Muscle layer of colon (tissue), 2 donors: Measurements from ENCODE around the gene GNG8.

ENCODE experiments used
- H3K27ac ChIP-seq: one replicate; pipeline ENCODE4 v1.7.0; 2013; ENCODE audit warnings: low read depth, mild to moderate bottlenecking, low read length, moderate library complexity
- H3K27me3 ChIP-seq, 2 donors: one replicate each; pipeline ENCODE4 v1.7.0; 2013; ENCODE audit warnings: low read length in 2 of 2, mild to moderate bottlenecking in 2 of 2; ENCODE audit not compliant: insufficient read depth in 2 of 2, control insufficient read depth in 1 of 2
- H3K36me3 ChIP-seq: one replicate; pipeline ENCODE4 v1.7.0; 2013; ENCODE audit warnings: mild to moderate bottlenecking, low read length; ENCODE audit not compliant: insufficient read depth
- H3K4me1 ChIP-seq: one replicate; pipeline ENCODE4 v1.7.0; 2013; ENCODE audit warnings: mild to moderate bottlenecking, low read length; ENCODE audit not compliant: insufficient read depth
- H3K4me3 ChIP-seq, 2 donors: one replicate each; pipeline ENCODE4 v1.7.0; 2013; ENCODE audit warnings: low read length in 2 of 2, low read depth in 1 of 2, mild to moderate bottlenecking in 1 of 2, moderate library complexity in 1 of 2
- H3K9ac ChIP-seq: one replicate; pipeline ENCODE4 v1.7.0; 2013; ENCODE audit warnings: low read length
- H3K9me3 ChIP-seq: one replicate; pipeline ENCODE4 v1.7.0; 2013; ENCODE audit warnings: mild to moderate bottlenecking, low read length
- donor health status: abdominal sarcoma.
- donor health status: Adenocarcinoma of cecum.

The GNG8 gene

DNA sequence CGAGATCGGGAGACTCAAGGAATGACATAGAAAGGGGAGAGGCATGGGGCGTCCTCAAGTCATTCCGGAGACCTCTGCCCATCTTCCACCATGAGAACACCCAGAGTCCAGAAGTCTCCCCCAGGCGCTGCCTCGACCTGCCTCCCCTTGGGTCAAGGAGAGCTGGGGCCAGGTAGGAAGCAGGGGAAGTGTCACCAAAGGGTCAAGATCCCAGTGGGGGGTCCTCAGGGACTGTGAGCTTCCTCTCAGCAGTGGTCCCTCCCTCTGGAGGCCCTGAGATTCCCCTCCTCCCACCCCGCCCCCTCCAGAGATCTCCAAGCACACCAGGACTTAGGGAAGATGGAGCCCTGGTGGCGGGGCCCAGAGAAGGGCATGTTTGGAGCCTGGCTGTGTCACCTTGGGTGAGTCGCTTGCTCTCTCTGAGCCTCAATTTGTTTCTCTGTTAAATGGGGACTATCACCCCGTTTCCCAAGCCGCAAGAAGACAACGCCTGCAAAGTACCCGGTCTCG, 24.1 kb upstream of the GNG8 start:
- no peaks in the 10 kb centered on the region for H3K9me3 ChIP-seq
- peaks cover 26% of the 10 kb centered on the region for H3K4me1 ChIP-seq
- peaks cover 6% of the 10 kb centered on the region for H3K36me3 ChIP-seq
- H3K27ac ChIP-seq, result peak overlapping the region; percentile 89
- peaks cover 0 to 8% of the 10 kb centered on the region in 2 donors for H3K27me3 ChIP-seq
- H3K4me3 ChIP-seq, result peak overlapping the region; percentile 88 to 100
- H3K9ac ChIP-seq, result peak overlapping the region; percentile 94

DNA sequence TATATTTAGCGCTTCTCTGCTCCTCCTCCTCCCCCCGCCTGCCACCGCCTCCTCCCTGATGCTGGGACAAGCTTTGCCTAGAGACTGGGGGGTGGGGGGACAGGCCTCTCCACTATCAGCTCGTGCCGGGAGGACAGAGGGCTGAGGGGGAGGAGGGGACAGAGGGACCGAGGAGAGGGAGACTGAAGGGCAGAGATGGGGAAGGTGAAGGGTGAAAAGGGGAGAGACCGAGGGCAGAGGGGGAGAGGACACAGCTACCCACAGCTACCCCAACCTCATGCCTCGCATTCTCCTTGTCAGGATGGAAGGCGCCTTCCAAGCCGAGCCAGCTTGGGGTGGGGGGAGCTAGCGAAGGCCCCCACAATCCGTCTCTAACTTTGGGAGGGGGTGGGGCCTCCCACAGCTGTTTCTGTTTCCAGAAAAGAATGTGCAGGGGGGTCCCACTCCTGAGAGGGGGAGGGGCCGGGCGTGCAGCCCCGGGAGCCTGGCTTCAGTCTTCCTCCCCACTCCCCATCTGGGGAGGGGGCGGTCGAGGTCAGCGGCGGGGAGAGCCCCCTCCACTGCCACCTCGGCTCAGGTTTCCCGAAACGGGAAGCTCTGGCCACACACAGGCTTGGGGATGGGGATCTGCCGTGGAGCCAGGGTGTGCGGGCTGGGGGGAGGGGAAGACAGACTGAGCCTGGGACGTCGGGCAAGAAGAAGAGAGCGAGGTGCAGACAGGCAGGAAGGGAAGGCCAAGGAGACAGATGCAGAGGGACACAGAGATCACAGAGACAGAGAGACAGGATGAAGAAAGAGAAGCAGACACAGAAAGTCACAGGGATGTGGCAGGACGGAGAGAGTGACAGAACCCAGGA, 23.4 kb upstream of the GNG8 start:
- Histone ChIP-seq H3K9ac (peak overlapping the region; percentile 94), H3K27ac (peak overlapping the region; percentile 89), H3K4me1 (peaks cover 31% of the 10 kb centered on the region), H3K27me3 (peaks cover 0 to 8% of the 10 kb centered on the region in 2 donors), H3K36me3 (peaks cover 6% of the 10 kb centered on the region), H3K9me3 (no peaks in the 10 kb centered on the region), H3K4me3 (peak overlapping the region; percentile 88 to 100)

DNA sequence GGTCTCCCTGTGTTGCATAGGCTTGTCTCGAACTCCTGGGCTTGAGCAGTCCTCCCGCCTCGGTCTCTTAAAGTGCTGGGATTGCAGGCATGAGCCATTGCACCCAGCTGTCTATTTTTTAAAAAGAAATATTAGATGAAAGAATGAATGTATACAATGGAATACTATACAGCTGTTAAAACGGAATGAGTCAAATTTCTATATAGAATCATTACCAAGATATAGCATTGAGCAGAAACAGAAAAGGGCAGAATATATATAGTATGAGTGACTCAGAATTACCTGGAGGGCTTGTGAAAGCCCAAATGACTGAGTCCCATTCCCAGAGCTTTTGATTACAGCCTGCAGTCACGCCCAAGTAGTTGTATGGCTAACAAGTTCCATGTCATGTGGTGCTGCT, 20.5 kb upstream of the GNG8 start:
- no peaks in the 10 kb centered on the region for H3K9me3 ChIP-seq
- H3K36me3 ChIP-seq, result peaks cover 6% of the 10 kb centered on the region
- peaks cover 0 to 8% of the 10 kb centered on the region in 2 donors for H3K27me3 ChIP-seq
- no peak overlapping the region for H3K4me3 ChIP-seq
- H3K4me1 ChIP-seq, result peaks cover 45% of the 10 kb centered on the region
- H3K27ac ChIP-seq, result peak overlapping the region; percentile 51
- H3K9ac ChIP-seq, result no peak overlapping the region

DNA sequence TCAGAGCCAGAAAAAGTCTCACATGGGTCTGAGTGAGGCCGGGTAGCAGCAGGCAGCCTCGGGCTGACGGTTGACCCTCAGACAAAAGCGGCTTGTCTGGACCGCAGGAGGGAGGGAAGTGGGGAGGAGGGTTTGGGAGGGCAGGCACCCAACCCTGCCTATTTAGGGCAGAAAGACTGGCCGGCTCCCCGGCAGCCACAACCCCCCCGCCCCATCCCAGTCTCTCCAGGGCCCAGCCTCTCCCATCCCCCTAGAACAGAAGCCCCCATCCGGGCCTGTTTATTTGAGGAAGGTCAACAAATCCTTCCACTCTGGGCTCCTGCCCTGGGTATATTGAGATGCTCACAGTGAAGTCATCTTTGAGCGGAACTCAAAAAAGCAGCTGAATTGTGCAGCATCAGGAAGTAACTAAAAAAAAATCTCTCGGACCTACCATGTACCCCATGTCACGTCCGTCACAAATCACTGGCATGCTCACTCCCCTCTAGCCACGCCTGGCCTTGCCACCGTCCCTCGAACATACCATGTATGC, 18.7 kb upstream of the GNG8 start:
- peaks cover 0 to 7% of the 10 kb centered on the region in 2 donors for H3K27me3 ChIP-seq
- peak overlapping the region; percentile 64 for H3K27ac ChIP-seq
- H3K4me1 ChIP-seq, result peaks cover 43% of the 10 kb centered on the region

DNA sequence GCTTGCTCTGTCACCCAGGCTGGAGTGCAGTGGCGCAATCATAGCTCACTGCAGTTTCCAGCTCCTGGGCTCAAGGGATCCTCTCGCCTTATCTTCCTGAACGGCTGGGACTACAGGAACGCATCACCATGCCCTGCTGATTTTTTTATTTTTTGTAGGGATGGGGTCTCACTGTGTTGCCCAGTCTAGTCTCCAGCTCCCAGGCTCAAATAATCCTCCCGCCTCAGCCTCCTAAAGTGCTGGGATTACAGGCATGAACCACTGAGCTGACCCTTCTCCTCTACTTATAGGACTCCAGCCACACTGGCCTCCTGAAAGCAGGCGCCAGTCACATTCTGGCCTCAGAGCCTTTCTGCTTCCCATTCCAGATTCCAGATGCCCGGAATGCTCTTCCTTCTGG, 14.4 kb upstream of the GNG8 start:
- Histone ChIP-seq H3K27me3 (no peaks in the 10 kb centered on the region), H3K4me3 (no peak overlapping the region), H3K9ac (no peak overlapping the region), H3K9me3 (no peaks in the 10 kb centered on the region), H3K4me1 (peaks cover 27% of the 10 kb centered on the region), H3K27ac (no peak overlapping the region), H3K36me3 (peaks cover 5% of the 10 kb centered on the region)

More for the DNA sequence above, 18.7 kb upstream of the GNG8 start:
- Histone ChIP-seq H3K9me3 (no peaks in the 10 kb centered on the region), H3K4me3 (peak overlapping the region in 1 of 2 donors; percentile 61), H3K9ac (peak overlapping the region; percentile 71), H3K36me3 (peaks cover 6% of the 10 kb centered on the region)

DNA sequence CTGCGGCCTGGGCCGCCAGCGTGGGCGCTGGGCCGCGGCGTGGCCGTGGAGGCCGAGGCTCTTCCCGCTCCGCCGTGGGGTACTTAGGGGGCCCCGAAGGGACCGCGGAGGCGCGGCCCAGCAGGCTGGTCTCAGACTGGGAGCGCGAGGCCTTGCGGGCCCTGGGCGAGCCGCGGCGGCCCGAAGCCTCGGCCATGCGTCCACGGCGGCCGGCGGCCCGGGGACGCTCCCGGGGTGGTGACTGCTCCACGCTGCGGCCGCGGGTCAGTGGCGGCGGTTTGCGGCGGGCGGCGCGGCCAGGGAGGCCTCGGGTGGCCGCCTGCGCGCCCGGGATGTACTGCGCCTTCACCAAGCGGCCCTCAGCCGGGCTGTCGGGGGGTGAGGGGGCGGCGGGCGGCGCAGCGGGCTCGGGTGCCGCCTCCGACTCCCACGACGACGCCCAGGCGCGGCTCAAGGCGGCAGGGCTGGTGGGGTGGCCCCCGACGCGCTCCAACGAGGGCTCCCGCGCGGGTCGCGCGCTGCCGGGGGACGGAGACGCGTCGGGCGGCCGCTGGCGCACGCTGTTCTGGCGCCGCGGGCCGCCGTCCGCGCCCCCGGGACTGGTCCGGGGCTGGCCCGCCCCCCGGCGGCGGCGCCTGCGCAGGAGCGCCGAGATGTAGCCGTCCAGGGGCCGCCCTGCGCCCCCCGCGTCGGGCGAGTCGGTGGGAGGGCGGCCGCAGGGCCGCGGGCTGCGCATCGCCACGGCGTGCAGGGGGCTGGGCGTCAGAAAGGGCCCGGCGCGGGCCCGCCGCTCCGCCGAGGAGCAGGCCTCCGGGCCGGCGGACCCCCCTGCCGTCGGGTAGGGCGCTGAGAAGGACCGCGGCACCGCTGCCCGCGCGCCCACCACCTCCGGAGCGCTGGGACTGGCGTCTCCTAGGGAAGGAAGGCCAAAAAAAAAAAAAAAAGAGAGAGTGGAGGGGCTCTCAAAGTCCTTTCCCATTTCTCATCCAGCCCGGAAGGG, 13.3 kb upstream of the GNG8 start:
- H3K36me3 ChIP-seq, result peaks cover 5% of the 10 kb centered on the region
- no peak overlapping the region for H3K4me3 ChIP-seq
- H3K4me1 ChIP-seq, result peaks cover 23% of the 10 kb centered on the region
- H3K27me3 ChIP-seq, result no peaks in the 10 kb centered on the region
- H3K27ac ChIP-seq, result no peak overlapping the region
- no peak overlapping the region for H3K9ac ChIP-seq
- no peaks in the 10 kb centered on the region for H3K9me3 ChIP-seq

DNA sequence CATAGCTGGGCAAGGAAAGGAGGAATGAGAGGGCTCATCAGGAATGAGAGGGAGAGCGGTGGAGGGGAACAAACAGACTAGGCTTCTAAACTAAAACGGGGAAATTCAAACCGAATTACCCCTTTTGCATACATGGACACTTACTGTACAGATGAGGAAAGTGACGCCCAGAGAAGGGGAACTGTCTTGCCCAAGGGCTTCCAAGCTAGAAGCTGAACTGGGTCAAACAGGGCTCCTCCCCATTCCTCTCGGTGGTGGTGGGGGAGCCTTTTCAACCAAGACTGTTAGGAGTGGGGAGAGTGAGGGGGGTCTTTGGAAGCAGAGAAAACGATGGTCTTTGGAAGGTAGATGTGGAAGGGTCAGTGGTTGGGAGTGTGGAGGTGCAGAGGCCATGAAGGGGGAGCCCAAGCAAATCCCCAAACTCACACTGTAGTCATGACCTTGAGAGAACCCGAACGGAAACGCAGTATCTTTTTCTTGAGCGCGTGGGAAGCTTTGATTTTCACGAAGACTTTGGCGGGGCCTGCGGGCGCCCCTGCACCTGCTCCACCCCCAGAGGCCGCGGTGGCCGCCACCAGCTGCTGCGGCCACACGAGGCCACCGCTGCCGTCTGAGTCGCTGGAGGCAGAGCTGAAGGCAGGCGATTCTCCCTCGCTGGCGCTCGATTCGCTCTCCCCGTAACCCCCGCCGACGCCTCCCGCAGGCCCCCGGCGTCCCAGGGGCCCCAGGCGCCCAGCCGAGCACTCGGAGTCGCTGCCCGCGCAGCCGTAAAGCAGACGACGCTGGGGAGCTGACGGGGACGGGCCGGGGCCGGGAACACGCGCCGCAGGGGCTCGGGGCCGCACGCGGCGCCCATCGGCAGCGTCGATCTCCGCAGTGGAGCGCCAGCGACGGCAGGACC, 12.3 kb upstream of the GNG8 start:
- no peak overlapping the region for H3K4me3 ChIP-seq
- no peak overlapping the region for H3K9ac ChIP-seq
- H3K9me3 ChIP-seq, result no peaks in the 10 kb centered on the region

DNA sequence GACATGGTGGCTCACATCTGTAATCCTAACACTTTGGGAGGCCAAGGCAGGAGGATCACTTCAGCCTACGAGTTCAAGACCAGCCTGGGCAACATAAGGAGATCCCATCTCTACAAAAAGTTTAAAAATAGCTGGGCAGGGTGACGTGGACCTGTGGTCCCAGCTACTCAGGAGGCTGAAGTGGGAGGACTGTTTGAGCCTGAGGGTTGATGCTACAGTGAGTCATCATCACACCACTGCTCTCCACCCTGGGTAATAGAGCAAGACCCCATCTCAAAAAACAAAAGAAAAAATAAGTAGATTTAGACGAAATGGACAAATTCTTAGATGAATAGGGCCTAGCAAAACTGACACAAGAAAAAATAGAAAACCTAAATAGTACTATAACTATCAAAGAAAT, 10.4 kb upstream of the GNG8 start:
- Histone ChIP-seq H3K4me1 (peaks cover 6% of the 10 kb centered on the region), H3K36me3 (peaks cover 5% of the 10 kb centered on the region), H3K27ac (no peak overlapping the region), H3K9me3 (no peaks in the 10 kb centered on the region), H3K9ac (no peak overlapping the region), H3K4me3 (no peak overlapping the region), H3K27me3 (no peaks in the 10 kb centered on the region)

More for the DNA sequence above, 12.3 kb upstream of the GNG8 start:
- H3K4me1 ChIP-seq, result peaks cover 15% of the 10 kb centered on the region
- H3K27me3 ChIP-seq, result no peaks in the 10 kb centered on the region
- peak overlapping the region; percentile 17 for H3K27ac ChIP-seq
- peaks cover 5% of the 10 kb centered on the region for H3K36me3 ChIP-seq

DNA sequence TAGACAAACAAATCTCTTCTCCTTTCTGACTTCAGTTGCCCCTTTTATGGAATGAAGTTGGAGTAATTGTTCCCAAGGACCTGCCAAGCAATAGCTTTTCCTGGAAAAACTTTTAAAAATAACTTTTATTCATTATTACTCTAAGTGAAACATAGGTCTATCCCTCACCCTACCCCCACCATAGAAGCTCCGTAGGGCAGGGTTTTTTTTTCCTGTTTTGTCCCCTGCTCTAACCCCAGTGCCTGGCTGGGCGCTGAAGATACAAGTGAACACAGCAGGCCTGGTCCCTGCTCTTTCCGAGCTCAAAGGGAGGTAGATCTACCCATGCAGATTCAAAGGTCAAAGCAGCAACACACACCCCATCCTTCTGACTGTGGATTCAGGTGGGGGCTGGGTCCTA, 8.7 kb upstream of the GNG8 start:
- Histone ChIP-seq H3K9me3 (no peaks in the 10 kb centered on the region), H3K4me1 (peaks cover 13% of the 10 kb centered on the region), H3K9ac (no peak overlapping the region), H3K27ac (peak overlapping the region; percentile 24), H3K36me3 (peaks cover 5% of the 10 kb centered on the region), H3K4me3 (no peak overlapping the region), H3K27me3 (no peaks in the 10 kb centered on the region)

DNA sequence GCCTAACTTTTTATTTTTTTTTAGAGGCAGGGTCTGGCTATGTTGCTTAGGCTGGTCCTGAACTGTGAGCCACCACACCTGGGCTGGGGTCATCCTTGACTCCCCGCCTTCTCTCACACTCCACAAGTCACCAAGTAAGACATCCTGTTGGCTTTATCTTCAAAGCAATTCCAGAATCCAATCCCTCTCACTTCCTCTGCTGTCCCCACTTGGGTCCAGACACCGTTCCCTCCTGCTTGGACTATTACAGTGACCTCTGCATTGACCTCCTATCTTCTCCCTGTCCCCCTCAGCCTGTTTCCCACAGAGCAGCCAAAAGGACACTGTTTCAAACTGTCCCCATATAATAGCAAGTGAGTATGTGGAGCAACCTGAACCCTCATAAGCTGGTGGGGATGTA, 4.7 kb upstream of the GNG8 start:
- no peaks in the 10 kb centered on the region for H3K27me3 ChIP-seq
- H3K4me1 ChIP-seq, result peaks cover 23% of the 10 kb centered on the region
- H3K9ac ChIP-seq, result no peak overlapping the region
- no peak overlapping the region for H3K27ac ChIP-seq
- no peak overlapping the region for H3K4me3 ChIP-seq
- no peaks in the 10 kb centered on the region for H3K36me3 ChIP-seq
- H3K9me3 ChIP-seq, result no peaks in the 10 kb centered on the region
